ENCODE measurements around the gene DYTN. TPM values are rescaled to one million over a fixed set of nuclear protein-coding genes. Genes with fewer than 3 reads are reported as not detected.
A peak's percentile ranks its signal among the peaks of the same experiment; 100 is the strongest.

DYTN gene
- polyA plus RNA-seq, 4 donors: not detected

DNA sequence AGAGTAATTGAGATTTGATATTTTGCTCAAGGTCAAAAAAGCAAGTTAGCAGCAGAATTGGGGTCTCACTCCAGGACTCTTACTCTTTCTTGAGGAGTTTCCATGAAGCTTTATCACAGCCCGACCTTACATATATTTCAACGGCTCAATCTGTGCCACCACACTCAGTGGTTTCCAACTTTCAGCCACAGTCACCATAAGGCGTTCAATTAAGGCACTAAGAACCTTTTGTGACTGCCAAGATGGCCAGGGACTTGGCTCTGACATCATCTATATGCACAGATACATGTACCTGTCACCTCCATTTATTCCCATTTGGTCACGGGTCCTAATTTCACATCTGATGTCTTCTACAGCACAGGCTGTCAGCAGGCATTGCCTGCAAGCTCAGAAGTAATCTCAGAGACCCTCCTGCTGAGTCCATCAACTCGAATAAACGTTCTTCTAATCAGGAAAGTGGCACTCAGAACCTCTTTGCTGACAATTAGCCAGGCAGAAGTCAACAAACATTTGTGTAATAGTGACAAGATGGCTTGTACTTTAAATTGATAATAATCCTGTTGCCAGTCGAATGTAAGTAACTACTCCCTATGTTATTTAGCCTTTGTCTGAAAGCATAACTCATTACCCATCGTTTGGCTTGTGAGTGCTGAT lies 16.1 kb downstream of the DYTN start:
- DNase-seq (ENCODE audit: low read depth in 4 of 4, low spot score in 3 of 4): no peak

DNA sequence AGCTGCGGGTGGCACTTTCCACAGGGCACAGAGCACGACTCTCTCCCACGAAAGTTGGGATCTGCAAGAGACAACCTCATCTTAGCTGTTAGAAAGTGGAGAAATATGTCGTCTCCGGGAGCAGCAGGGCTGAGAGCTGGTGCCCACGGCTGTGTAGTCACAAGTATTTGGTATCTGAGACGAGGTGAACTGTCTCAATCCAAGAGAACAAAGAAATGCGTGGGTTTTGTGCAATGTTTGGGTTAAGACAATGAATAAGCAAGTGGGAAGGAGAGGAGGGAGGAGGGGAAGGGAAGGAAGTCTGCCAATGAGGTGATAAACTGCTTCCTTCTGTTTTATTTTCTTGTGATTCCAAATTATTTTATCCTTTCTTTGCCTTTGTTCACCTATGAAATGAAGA lies 18.0 kb downstream of the DYTN start:
- no peak for DNase-seq (ENCODE audit: low read depth in 4 of 4, low spot score in 3 of 4)

DNA sequence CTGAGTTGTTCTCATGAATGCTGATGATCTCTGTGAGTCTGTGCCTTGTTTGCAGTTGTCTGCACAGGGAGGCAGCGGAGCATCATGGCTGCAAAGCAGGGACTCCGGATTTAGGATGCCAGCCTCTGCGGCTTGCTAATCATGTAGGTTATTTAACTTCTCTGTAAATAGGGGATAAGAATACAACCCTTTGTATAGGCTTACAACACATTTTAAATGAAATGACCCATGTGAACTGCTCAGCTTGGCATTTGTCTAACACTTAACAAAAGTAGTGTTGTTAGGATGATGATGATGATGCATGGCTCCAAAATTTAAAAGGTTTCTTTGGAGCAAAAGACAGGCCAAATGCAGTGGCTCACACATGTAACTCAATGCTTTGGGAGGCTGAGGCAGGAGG lies 19.4 kb downstream of the DYTN start:
- DNase-seq (ENCODE audit: low read depth in 4 of 4, low spot score in 3 of 4): no peak

DNA sequence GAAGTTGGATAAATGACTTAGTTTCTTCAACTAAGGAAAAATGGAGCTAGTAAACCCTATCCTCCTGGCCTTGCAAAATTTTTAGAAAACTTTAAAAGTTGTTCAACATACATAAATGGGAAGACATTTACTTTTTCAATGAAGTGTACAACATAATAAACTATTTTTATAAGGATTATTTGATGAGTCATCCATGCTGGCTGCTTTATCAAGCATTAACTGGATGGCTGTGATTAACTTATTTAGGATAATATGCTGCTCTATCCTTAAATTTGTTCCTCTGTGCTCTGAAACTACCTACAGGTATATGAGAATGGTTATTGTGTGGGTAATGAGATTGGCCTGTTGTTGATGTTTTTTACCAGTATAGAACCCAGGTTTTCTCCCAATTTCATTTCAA lies 21.3 kb downstream of the DYTN start:
- DNase-seq (ENCODE audit: low read depth in 4 of 4, low spot score in 3 of 4): no peak

DNA sequence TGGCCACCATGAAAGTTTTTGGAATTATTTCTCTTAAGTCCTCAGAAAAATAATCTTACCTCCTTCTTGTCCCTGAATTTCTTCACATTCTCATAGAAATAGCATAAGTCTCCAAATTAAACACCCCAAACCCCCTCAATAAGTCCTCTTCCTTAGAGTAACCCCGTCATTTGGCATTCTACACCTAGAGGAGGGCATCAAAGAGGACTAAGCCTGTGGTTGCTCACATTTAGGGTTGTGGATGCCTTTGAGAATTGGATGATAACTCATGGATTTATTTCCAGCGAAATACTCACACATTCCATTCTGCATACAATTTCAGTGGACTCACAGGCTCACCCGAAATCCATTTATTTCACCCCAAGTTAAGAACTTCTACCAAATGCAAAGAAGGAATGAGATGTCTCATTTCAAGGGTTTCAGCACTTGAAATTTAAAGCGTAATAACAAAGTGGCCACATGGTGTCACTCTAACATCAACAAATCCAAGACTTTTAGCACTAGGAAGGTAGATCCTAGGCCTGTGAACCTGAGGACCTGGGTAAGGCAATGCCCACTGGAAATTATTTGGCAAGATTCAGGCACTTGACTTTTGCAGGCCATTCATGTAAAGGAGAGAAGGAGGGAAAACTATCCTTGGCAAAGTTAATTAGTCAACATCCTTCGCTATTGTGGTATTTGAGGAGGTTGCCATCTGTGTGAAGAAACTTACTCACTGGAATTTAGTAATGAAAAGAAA lies 24.6 kb downstream of the DYTN start:
- peak; percentile 20 to 42 (median 31) for DNase-seq (ENCODE audit: low read depth in 4 of 4, low spot score in 3 of 4)

DNA sequence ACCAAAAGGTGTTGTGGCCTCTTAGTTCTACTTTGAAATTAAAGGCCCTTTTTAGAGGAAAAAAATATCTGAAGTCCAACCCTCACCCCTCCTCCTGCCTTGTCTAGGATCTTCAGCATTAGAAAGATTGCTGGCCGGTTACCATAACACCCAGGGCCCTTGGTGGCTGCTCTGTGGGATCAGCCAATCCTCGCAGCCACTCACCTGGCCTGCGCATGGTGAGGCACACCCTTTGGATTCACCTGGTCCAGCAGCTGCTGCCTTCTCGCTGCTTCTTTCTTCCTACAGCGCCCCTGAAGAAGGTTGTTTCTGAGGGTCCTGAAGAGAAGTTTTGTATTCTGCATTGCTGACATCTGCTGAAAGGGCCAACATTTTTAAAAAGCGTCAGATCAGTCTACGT lies 25.2 kb downstream of the DYTN start:
- DNase-seq (ENCODE audit: low read depth in 4 of 4, low spot score in 3 of 4): no peak

DNA sequence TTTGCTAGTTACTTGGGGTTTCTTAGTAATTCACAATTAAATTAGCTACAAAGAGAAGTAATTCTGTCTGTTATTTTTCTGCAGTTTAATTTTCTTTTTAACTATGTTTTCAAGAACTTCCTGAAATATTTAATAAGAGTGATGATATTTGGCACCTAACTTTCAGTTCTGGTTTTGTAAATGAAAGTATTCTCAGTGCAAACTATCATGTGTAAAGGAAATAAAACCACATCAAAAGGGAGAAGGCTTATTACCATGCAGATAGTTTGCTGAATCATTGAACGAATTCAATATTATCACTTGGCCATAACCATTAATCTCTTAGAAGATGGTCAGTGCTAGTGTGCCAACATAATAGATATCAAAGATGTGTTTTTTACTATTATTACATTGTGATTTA lies 29.2 kb downstream of the DYTN start:
- no peak for DNase-seq (ENCODE audit: low read depth in 4 of 4, low spot score in 3 of 4)

DNA sequence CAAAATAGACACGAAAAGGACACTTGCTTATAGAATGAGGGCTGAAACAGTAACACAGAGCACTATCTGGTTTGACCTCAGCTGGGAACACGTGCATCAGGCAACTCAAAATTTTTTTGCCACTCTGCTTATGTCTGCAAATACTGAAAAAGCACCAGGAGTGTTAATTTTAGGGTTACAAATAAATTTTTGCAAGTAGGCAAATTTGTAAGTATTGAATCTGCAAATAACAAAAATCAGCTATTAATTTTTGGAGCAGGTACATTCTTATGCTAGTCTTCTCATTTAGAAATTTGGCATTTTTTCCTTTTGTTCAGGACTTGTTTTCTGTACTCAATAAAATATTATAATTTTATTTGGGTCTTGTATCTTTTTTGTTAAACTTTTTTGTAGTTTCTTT lies 29.7 kb downstream of the DYTN start:
- no peak for DNase-seq (ENCODE audit: low read depth in 4 of 4, low spot score in 3 of 4)

DNA sequence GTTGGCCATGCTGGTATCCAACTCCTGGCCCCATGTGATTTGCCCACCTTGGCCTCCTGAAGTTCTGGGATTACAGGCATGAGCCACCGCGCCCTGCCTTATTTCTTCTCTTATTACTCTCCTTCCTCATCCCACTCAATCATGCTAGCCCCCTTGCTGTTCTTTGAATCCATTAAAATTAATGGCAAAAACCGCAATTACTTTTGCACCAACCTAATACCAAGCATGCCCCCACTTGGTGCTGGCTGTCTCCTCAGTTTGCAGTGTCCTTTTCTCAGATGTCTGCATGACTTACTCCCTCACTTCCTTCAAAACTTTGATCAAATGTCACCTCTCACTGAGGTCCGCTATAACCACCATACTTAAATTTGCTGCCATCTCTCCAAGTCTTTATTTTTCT lies 34.6 kb downstream of the DYTN start:
- no peak for DNase-seq (ENCODE audit: low read depth in 4 of 4, low spot score in 3 of 4)

DNA sequence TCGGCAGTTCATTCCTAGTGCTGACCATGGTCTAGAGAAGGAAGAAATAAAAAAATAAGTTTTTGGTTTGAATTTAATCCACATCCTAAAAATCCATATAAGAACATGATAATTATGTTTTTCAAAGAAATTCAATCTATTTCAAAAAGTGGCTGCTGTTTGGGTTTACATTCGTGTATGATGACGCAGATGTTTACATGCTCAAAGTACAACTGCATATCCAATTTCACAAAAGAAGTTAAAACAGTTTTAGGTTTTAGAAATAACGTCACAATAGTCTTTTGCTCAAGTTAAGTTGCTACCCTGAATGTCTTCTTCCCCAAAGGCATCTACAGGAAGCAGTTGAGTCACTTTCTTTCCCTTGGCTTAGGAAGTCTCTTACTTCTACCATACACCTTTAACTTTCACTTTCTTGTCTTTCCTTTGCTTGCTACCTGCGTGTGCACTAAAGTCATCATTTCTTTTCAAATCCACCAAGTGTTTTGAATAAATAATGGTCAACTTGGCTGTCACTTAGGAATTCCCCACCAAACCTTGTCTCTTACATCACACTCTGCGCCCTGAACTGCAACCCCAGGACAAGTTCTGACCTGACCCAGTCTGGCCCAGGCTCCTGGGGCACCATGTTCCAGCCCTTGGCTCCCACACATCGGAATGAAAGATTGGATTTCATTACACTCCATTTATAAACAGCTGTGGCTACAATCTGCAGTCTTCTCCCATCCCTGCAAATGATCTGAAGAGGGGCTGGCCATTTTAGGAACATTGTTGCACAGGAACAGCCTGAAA lies 47.5 kb downstream of the DYTN start:
- no peak for DNase-seq (ENCODE audit: low read depth in 4 of 4, low spot score in 3 of 4)

DNA sequence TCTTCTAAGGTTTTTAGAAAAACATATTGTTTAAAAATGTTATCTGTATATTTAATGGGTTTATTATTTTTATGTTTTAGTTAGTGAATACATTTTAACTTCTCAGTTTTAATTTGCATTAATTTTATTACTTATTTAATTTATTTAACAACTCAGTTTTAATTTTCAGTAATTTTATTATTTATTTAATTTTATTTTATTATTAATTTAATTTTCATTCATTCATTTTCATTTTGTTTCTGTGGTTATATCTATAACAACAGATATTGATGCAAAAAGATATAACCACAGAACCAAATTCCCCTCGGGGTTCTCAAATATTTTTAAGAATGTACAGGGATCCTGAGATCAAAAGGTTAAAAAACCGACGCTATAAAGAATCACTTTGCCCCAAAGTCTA lies 52.9 kb downstream of the DYTN start:
- DNase-seq (ENCODE audit: low read depth in 4 of 4, low spot score in 3 of 4): no peak

DNA sequence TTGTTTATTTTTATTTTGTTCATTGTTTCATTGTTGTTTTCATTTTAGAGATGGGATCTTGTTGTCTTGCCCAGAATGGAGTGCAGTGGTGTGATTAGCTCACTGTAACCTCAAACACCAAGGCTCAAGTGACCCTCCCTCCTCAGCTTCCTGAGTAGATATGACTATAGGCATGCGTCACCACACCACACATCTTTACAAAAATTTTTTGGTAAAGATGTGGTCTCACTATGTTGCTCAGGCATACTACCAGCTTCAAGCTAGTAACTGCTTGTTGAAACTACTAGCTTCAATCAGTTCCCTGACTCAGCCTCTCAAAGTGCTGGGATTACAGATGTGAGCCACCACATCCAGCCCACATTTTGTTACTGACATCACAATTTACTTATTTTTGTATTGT lies 61.1 kb downstream of the DYTN start:
- DNase-seq (ENCODE audit: low read depth in 4 of 4, low spot score in 3 of 4): no peak

DNA sequence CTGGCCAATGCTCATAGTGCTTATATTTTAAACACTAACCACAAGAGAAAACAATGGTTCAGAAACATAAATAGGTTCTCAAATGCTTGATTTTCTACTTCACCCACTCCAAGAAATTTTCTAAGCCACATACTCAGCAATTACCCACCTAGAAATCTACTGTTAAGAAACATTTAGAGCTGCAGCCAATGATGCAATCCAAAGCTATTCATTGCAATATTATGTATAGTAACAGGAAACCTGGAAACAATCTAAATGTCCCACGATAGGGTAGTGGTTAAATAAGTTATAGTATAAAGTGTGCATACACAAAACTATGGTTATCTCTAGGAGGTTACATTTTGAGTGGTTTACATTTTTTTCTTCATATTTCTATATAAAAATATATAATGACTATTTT lies 70.2 kb downstream of the DYTN start:
- DNase-seq (ENCODE audit: low read depth in 4 of 4, low spot score in 3 of 4): no peak

DNA sequence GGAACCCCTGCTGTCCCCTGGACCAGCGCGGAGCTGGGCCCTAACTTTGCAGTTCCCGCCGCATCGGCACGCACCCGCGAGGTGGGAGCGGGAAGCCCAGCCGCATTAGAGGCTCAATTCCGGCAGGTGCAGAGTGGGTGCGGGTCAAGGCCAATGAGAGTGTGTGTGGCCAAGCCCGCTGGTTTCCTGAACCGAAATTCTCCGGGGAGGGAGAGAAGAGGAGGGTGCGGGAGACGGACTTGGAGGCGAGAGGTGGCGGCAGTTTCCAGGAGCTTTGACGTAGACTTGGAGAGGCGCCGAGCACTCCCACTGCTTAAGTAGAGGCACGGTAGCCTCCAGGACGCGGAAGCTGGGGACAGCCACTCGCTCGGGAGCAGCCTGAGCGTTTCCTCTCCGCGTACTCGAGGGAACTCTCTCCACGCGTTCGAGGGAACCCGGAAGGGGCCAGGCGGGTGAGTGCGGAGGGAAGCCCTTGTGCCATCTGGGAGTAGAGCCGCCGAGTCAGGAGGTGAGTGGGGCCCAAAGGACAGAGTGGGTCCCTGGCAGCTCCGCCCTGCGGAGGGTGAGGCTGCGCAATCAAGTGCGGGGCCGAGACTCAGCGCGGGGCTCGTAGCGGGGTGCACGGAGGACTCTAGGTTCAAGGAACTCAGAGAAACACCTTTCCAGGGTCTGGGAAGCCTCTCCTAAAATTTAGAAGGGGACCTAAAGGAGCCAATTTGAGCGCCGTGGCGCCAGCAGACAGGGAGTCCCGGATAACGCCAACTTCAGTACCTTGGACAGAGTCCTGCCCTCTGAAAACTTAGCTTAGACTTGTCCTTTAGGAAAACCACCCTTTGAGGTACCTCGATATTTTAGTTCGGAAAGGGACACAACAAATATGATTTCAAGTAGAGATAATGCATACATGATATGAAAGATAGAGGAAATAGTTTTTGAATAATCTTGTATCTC lies 75.8 kb downstream of the DYTN start, which contains the start of gene FAM237A:
Gene FAM237A, plus strand, starts transcription at position 413 of the 951 bp plus-strand sequence. CDS start 1,750 bp downstream, outside the sequence.
- peak; percentile 38 to 56 (median 48) for DNase-seq (ENCODE audit: low read depth in 4 of 4, low spot score in 3 of 4)

DNA sequence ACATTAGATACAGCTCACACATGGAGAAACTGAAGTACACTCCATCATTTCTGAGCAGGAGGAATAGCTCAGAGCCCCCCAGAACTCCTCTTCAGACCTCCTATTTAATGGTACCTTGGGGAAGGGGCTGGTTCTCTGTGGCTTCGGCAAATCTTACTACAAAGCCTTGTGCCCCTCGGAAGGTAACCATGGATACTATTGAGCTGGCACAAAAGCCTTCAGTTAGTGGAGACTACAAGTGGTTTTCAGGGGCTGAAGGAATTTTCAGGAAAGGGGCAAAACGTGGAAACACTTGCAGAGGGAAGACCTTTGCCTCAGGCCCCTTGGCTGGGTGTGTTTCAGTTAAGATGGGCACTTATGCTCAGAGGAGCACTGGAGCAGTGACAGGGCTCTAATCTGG lies 77.0 kb downstream of the DYTN start:
- DNase-seq (ENCODE audit: low read depth in 4 of 4, low spot score in 3 of 4): no peak

DNA sequence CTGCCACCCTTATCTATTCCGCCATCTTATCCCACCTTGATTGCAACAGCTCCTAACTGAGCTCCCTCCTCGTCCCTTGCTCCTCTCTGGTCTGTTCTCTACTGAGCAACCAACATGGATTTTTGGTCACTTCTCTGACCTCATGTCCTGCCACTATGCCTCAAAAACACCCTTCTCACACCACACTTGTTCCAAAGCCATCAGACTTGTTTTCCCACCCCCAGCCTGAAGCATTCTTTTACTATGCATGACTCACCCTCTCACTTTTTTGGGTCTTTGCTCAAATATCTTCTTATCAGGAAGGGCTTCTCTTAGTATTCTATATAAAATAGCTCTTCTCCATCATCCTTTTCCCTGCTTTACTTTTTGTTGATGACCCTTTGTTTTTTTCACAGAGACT lies 78.6 kb downstream of the DYTN start:
- DNase-seq (ENCODE audit: low read depth in 4 of 4, low spot score in 3 of 4): no peak

DNA sequence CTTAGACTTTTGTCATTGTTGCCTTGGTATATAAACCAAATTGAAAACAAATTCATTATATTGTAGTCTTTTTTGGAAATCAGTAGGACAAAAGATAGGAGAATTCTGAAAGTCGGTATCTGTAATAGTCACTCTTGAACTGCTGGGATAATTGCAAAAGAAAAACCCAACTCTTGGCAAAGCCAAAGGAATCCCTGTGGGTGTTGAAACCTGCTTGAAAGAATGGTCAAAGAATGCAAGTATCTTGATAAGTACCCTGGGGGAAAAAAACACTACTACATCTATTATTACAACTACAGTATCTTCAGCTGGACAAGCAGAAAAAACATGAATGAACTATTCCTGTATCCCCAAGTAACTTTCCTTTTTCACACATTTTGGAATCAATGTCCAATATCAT lies 83.2 kb downstream of the DYTN start:
- DNase-seq (ENCODE audit: low read depth in 4 of 4, low spot score in 3 of 4): no peak

DNA sequence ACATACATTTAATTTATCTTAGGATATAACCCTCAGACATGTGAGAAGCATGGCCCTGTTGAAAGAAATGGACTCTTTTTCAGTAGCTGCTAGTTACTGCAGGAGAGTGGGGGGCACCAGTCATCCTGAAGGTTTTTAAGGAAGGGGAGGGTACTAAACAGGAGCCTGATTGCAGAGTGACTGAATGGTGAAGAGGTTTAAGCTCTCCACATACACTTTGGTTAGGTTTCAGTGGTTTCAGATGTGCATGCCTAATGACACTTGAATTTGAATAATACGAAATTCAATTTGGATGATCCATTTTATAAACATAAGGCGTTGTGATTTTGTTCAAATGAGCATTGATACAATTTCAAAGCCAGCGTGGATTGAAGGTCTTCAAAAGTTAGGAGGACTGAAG lies 86.9 kb downstream of the DYTN start:
- no peak for DNase-seq (ENCODE audit: low read depth in 4 of 4, low spot score in 3 of 4)

DNA sequence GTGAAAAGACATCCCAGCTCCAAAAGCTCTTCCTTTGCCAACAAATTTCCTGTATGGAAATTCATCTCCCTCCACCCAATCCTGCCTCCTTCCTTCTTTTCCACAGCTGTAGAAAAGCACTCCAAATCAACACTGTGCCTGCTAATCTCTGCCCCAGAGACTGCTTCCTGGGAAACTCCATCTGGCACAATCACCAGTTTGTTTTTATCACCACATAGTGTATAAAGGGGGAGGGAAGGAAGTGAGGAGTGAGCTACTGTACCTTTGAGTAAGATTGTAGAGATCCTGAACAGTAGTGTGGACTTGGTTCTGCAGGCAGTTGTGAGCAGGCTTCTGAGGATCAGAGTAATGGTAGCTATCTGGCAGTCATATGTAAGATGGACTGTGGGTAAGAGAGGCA lies 90.6 kb downstream of the DYTN start:
- DNase-seq (ENCODE audit: low read depth in 4 of 4, low spot score in 3 of 4): no peak

DNA sequence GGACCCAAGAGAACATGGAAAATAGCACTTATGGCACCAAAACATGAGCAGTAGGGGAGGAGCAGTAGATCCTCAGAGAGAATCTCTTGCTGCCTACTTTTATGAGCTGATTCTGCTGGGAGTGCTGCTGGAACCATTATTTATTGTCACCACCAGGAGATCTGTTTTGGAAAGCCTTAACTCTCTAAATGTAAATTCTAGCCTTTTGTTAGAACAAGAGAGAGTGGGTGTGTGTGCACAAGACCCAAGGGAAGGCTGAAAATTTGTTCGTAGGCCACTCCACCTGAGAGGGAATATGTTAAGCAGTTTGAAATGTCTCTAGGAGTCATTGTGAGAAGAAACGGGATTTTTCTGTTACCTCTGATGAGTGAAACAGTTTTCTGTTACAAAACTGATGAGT lies 92.1 kb downstream of the DYTN start:
- no peak for DNase-seq (ENCODE audit: low read depth in 4 of 4, low spot score in 3 of 4)

DNA sequence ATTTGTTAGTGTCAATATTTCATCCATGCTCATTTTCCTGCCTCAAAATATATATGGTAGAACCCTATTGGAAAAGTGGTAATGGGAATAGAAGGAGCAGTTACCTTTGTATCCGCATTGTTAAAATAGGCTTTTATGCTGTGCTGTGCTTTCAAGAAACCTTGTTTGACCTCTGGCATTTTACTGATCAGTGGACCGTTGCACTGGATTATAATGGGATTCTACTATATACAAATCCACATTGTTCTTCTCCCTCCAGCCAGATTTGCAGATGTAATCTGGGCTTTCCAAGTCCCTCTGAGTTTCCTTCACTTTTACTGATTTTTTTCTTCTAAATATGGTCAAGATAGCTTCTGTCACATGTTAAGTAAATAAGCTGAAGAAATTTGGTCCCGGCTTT lies 99.2 kb downstream of the DYTN start:
- DNase-seq (ENCODE audit: low read depth in 4 of 4, low spot score in 3 of 4): no peak
